Hematopoietic multipotent progenitor cell treated with erythropoietin and hydrocortisone succinate and interleukin-3 and kit ligand, for 8 days (in vitro differentiated cells): ENCODE data around the gene CACNB2.
"Not testable (repeated sequence)": the region's sequence is repeated elsewhere in the genome, so short reads cannot be mapped to it uniquely, and the experiment has no call there.

Experiments used
- DNase-seq: peaks from one replicate; pipeline ENCODE4 v3.0.0-alpha.2; 2015

Gene CACNB2

DNA sequence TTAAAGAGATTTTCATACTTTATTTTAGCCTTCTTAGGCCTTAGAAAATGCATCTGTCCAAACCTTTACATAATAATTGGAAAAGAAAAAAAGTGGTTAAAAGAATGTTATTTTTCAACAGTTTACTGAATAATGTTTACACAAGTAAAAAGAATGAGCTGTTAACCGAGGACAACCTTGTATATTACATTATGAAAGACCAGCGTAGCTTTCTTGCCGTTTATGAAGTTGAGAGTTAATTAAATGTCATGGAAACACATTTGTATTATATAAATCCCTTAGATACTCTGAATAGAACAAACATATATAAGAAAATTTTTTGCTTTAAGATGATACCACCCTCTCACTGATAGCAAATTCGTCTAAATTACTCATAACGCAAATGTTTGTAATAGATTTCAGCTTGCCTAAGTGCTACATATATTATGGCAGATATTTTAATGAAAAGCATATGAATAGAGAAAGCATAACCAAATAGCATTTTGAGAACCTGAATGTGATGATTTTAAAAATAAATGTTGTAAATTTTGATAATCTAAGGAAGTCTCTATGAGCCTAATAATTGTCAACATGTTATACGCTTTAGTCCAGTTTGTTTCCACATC, 9.1 kb downstream of the CACNB2 start:
- no peak for DNase-seq

GRCh38 chr10:18151356-18151890, 11.2 kb downstream of the CACNB2 start:
- DNase-seq = no peak

DNA sequence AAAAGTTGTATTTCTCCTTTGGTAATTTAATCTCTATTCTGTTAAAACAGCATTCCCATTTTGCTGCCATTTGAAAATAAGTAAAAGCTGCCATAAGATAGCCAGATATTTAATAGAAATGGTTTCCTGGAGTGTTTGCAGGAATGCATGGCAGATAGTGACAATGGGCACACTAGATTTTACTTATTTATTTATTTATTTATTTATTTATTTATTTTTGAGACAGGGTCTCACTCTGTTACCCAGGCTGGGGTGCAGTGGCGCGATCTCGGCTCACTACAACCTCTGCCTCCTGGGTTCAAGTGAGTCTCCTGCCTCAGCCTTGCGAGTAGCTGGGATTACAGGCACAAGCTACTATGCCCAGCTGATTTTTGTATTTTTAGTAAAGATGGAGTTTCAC, 13.2 kb downstream of the CACNB2 start:
- not testable (repeated sequence) for DNase-seq

DNA sequence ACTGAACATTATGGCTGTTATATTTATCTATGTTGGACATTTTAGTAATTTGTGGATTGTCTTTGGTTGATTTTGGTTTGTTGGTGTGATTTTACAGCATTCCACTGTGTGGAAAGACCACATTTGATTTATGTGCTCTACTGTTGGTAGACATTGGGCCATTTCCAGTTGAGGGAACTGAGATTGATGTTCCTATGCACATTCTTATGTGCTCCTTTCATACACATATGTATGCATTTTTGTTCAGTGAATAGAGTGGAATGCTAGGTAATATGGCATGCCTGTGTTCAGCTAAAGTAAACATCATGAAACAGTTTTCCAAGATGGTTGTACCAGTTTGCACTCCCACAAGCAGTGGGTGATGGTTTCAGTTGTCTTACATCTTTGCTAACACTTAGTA, 15.1 kb downstream of the CACNB2 start:
- DNase-seq = no peak

DNA sequence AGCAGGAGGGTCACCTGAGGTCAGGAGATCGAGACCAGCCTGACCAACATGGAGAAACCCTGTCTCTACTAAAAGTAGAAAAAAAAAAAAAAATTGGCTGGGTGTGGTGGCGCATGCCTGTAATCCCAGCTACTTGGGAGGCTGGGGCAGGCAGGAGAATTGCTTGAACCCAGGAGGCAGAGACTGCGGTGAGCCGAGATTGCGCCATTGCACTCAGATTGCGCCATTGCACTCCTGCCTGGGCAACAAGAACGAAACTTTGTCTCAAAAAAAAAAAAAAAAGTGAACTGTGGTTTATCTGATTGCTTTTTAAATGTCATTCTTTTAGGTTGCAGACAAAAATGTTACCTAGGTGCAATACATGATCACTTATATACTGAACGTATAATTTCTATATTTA, 16.6 kb downstream of the CACNB2 start:
- DNase-seq = not testable (repeated sequence)

- no peak for DNase-seq
These were observed 17.7 kb downstream of the CACNB2 start for GRCh38 chr10:18157881-18158280.

DNA sequence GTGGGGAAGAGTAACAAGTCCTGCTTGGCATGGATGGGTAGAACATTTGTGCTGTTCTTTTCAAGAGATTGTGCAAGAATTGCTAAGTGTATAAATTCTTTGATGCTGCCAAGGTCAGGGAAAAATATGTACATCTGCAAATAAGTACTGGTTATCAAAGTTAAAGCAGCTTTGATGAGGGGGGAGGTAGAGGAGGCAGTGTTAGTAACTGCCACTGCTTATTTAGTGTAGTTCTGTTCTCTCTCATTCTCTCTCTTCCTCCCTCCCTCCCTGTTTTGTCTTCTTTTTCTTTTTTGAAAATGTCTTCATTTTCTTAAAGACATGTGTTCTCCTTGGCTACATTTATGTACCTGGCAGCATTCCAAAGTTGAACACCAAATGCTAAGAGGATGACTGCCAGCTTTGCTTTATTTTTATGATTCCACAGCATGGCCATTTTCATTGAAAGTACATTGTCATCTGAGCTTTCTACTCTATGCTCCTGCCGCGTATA, 18.6 kb downstream of the CACNB2 start:
- DNase-seq = no peak

GRCh38 chr10:18159557-18159956, 19.3 kb downstream of the CACNB2 start:
- no peak for DNase-seq

GRCh38 chr10:18162021-18162627, 21.9 kb downstream of the CACNB2 start:
- DNase-seq = no peak

DNA sequence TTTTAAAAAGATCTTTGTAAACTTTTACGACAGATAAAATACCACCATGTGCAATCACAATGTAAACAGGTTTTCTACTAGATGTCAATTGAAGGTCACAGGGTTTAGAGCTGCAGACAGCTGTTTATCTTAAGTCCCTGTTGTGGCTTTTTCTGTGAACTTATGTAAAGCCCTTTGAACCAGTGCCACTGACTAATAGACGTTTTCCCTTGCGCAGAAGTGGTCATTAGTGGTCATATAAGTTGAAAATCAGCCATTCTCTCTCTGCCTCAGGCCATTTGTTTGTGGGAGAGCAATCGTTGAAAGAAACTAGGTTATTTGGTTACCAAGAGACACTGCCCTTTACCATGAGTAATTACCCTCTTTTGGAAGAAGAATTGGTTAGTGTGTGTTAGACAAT, 23.9 kb downstream of the CACNB2 start:
- DNase-seq = no peak

- DNase-seq = no peak
These were observed 24.6 kb downstream of the CACNB2 start for GRCh38 chr10:18164748-18165361.

DNA sequence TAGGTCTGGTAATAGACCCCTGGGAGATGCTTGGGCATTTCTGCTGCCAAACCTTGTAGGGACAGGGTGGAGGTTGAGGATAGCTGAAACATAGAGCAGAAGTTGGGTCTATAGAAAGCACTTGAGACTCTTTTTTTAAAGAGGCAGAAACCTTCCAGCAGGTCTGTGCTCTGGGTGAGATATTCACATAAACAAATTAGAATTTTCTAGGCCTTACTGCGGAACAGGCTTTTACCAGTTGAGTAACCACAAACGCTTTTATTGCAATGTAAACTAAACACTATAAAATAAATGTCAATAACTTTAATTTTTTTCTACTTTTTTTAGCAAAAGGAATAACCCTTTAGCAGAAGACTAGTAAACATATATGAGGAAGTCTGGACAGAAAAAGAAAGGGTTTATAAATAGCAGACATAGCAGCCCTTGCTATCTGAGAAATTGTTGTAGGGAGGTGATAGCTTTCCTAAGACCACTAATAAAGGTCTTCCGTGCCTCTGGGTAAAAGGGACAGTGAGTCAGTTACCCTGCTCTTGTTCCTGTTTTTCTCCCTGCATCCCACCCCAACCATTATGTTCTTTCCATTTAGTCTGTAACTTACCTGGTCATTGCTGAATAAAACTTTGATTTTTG, 38.7 kb downstream of the CACNB2 start:
- DNase-seq = no peak

DNA sequence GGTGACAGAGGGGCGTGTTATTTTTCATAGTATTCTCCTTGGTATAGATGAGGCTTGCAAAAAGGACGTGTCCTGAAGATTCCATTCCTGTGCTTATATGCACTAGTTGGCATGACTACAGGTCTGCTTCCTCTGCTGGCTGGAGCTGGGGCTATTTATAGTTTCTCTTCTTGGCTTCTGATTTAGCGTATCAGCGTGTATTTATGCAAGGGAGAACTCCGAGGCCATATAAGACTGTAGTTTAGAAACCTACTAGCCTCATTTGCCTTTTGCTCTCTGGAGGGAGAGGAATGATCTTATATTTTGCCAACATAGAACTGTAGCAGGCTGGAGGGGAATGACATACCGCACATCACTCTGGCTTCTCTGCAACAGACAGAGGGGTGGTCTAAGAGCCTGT, 39.7 kb downstream of the CACNB2 start:
- DNase-seq = no peak

DNA sequence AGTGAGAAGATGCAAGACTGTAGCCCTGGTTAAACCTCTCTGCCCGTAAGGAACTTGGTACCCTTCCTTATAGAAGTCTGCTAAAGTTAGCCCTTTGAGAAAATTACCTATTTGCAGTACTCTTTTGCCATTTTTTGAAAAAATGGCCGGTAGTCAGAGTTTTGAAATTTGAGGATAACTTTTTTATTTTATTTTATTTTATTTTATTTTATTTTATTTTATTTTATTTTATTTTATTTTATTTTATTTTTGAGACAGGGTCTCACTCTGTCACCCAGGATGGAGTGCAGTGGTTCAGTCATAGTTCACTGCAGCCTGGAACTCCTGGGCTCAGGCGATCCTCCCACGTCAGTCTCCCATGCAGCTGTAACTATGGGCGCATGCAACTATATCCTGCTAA, 41.2 kb downstream of the CACNB2 start:
- not testable (repeated sequence) for DNase-seq

DNA sequence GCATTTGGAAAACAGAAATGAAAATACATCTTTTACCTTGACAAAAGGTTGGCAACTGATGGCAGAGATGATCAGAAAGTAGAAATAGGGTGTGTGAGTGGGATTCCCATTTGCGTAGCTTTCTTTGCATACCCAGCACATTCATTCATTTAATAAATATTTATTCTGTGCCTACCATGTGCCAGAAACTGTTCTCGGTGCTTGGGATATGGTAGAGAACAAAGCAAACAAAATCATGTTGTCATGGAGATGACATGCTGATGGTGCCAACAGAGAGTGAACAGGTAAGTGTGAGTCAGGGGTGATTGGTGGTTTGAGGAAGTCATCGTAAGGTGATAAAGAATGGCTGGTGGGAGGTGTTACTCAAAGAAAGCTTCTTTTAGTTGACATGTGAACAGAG, 45.4 kb downstream of the CACNB2 start:
- no peak for DNase-seq

DNA sequence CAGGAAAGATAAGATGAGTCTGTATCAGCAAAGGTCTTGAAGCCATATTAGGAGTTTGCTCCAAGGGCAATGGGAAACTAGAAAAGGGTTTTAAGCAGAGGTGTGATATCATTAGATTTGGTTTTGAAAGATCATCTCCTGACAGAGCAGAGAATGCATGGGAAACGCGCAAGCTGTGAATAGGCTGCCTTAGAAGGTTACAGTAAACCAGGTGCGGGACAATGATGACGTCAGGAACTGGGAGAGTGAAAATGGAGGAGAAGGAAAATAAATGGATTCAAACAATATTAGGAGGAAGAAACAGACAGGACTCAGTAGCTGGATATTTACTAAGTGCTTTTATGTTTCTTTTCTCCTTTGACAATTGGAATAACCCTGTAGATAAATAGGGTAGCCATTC, 50.6 kb downstream of the CACNB2 start:
- DNase-seq = no peak

GRCh38 chr10:18194634-18195033, 54.4 kb downstream of the CACNB2 start:
- no peak for DNase-seq

DNA sequence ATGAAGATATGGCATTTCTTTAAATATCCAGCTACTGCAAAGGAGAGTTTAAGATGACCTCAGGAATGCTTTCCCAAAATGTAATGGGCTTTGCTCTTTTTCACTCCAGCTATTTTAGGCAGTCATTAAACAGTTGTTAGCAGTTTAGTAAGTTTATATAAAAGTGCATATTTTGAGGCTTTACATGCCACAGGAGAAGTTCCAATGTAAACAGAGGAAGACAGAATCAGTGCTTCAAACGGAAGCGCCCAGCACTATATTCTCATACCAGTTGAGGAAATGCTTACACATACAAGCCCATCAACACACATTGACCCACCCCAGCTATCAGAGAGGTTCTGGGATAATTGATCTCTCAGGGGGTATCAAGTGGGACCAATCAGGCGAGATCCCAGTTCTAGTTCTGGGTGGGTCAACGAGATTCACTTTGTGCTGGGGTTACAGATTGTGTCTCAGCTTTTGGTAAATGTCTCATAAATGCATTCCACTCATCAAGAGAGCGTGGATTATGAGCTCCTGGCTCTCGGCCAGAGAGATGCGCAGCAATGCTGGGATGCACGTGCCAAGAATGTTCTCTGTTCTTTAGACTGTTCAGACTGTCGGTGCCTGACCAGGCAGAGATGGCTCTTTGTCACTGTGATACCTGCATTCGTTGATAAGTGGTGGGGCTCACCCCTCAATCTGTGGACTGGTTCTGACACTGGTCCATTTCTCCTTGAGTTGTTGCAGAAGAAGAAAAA, 55.0 kb downstream of the CACNB2 start:
- no peak for DNase-seq

DNA sequence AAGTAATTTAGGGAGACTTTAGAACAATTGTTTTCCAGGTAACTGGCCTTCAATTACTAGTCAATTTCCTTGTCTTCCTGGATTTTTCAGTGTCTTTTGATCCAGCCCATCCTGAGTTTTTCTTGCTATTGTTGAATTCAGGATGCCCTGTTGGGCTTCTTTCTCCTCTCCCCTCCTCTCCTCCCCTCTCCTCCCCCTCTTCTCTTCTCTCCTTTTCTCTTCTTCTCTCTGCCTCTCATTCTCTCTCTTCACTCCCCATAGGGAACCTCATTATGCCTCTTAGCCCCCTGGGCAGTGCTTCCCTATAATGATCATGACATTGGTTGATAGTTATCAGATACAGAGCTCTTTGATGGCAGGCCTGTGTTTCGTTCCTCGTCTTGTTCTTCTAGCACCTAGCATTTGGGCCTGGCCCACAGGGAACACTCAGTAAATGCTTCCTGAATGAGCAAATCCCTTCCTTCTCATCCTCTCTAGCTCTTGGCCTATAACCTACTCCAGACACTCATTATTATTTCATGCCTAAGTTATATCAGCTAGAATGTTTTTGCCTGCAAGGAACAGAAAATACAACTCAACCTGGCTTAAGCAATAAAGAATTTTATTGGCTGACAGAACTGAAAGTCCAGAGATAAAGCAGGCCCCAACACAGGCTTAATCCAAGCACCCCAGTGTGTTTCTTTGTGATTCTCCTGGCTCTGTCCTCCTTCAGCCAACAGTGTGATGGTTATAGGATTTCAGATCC, 56.8 kb downstream of the CACNB2 start:
- DNase-seq = no peak

DNA sequence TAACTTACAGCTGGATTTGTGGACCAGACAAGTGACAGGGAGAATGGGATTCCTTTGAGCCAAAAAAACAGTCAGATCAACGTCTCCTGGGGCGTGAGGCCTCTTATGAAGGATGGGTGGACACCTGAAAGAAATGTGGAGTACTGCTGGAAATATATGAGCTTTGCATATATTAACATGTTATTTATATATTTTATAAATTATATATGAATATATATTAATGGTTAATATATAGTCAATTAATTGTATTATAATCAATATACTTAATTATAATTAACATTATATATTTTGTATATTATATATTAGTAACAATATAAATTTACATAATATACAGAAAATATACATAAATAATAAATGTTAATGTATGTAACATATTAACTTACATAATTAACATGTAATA, 57.5 kb downstream of the CACNB2 start:
- no peak for DNase-seq

- no peak for DNase-seq
These were observed 61.7 kb downstream of the CACNB2 start for GRCh38 chr10:18201877-18202276.
